Suppressor macrophage (primary cell): ENCODE results near the gene SNX21.
"Not testable (repeated sequence)": the region's sequence is repeated elsewhere in the genome, so short reads cannot be mapped to it uniquely, and the experiment has no call there.

Source experiments
- DNase-seq, 4 experiments: peaks; one replicate each; pipeline ENCODE4 v3.0.0-alpha.2; 2020 to 2022
- total RNA-seq, 17 experiments: gene quantifications; one replicate each; lab custom pipeline; 2026; ENCODE audit warnings: mixed read lengths in 6 of 17, inconsistent platforms in 3 of 17; lab: John Stamatoyannopoulos, UW

Gene SNX21
- 0.35 to 9.8 (median 4.5) reads per million in 17 experiments for total RNA-seq

DNA sequence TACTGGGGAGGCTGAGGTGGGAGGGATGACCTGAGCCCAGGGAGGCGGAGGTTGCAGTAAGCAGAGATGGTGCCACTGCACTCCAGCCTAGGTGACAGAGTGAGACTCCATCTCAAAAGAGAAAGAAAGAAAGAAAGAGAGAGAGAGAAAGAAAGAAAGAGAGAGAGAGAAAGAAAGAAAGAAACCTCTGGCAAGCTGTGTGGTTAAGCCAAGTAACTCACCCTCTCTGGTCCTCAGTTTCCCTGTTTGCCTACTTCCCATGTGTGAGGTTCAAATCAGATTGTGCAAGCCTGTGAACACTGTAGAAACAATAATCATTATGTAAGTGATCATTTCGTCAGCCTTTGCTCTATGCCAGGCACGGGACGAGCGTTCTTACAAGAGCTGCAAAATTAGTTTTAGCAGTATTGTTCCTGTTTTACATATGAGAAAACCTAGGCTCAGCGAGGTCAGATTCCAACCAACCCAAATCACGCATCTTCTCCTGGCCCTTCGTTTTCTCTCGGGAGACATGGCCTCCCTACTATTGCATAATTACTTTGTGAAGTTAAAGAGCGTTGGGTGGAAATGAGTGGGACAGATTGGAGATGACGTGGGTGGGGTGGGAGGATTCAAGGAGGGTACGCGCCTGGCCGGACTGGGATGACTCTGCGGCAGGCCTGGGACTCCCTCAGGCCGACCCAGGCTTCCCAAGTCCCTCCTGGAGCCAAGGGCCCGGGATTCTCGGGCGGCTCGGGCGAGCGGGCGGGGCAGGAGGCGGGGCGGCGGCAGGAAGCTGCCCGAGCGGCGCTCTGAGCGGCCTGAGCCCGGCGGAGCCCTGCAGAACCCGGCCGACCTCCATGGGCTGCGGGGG lies at the start of gene SNX21:
Gene SNX21 (plus strand): TSS at position 770 of the 853 bp plus-strand sequence. CDS start 121 bp downstream, outside the sequence.
- DNase-seq: peak; percentile 88 to 96 (median 92)

GRCh38 chr20:45788351-45788750 lies 45.2 kb upstream of the SNX21 start:
- no peak for DNase-seq

DNA sequence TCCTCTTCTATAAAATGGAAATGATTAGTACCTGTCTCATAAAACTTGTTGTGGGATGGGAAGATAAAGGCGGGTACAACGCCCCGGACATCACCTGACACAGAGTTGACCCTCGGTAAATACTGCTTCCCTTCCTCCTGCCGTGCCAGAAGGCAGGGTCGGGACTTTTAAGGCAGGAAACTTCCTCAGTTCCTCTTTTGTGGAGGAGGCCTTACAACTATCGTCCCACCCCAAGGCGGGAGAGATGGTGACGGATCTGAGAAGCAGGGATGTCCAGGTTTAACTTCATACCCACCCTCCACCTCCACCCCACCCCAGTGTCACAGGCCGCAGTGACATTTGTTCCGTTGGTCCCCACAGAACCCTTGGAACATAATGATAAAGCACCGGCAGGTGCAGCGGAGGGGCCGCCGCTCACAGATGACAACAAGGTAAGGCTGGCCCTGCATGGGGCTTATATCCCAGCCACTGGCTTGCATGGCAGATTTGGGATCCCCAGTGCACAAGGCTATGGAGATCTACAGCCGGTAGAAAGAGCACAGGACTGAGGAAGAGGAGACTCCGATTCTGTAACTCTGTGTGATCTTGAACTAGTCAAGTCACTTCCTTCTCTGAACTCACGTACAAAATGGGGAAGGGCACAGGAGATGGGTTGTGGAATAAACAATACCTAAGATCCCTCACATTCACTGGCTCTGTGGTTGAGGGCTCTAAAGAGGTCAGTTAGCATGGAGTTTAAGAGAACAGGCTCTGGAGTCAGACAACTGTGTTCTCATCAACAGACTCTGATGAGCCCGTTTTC lies 41.1 kb upstream of the SNX21 start:
- peak; percentile 73 to 89 (median 86) for DNase-seq

DNA sequence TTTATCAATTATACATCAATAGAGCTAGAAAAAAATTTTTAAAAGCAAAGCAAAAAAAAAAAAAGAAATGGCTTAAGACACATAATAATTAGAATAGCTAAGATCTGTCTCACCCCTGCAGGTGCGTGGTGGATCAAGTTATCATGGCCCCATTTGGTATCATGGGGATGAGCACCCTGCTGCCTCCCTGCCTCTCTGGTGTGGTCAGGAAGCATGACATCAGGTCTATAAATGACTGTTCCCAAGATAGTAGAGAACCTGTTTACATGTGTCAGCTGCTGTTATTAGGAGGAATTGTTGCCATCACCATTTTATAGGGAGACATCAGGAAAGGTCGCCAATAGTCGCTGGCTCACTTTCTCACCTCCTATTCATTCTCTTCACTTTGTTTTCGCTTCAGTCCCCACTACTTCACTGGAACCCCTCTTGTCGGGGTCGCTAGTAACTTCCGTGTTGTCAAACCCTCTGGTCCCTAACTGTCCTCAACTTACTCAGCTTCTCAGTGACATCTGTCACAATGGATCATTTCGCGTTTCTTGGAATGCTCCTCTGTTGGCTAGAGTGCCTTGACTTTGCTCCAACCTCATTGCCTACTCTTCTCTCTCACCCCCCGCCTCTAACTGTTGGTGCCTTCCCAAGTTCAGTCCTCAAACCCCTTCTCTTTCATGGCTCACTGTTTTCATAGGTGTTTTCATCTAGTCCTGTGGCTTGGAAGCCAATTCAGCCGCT lies 37.1 kb upstream of the SNX21 start:
- DNase-seq: no peak

- DNase-seq: not testable (repeated sequence)
These were observed 36.1 kb upstream of the SNX21 start for GRCh38 chr20:45797510-45797909.

DNA sequence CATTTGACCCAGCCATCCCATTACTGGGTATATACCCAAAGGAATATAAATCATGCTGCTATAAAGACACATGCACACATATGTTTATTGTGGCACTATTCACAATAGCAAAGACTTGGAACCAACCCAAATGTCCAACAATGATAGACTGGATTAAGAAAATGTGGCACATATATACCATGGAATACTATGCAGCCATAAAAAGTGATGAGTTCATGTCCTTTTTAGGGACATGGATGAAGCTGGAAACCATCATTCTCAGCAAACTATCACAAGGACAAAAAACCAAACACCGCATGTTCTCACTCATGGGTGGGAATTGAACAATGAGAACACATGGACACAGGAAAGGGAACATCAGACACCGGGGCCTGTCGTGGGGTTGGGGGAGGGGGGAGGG lies 35.6 kb upstream of the SNX21 start:
- not testable (repeated sequence) for DNase-seq

DNA sequence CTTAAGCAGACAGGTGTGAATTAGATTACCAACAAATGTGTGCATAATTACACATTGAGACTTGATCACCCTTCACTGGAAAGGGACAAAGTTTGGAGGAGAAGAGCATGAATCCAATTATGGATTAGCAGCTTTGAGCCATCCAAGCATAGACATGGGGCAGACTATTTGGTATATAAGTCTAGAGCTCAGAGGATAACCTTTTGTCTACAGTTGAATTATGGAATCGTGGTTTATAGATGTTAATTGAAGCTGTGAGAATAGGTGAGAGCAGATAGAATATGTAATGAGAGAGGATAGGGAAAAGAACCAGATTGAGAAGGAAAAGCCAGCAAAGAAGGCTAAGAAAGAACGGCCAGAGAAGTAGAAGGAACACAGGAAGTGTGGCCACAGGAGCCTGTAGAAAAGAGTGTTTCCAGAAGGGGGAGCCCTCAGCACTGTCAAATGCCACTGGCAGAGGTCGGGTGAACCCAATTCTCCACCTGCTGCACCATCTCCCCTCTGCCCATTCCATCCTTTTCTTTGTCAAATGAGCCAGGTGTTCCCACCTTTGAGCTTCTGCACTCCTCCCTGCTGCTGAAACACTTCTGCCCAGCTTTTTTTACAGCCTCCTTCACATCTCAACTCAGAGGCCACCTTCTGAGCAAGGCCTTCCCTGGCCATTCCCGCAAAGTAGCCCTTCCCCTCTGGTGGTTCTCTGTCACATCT lies 34.5 kb upstream of the SNX21 start:
- peak; percentile 70 to 77 (median 73) for DNase-seq

DNA sequence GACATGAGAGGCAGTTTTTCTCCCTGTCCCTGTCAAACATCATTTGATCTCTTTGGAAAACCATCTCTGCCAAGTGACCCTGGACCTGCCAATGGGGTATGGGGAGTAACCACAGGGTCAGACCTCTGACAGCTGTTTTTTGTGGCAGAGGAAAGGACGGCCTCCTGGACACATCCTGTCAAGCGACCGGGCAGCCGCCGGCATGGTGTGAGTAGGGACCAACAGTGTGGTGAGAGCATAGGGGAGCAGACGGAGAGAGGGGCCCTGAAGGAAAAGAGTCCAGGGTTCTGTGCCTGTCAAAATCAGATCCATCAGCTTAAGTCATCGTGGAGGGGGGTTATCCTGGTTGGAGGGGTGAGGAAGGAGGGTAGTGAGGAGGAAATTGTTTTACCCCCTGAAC lies 31.7 kb upstream of the SNX21 start:
- DNase-seq: no peak

- no peak for DNase-seq
These were observed 23.2 kb upstream of the SNX21 start for GRCh38 chr20:45810191-45810970.

DNA sequence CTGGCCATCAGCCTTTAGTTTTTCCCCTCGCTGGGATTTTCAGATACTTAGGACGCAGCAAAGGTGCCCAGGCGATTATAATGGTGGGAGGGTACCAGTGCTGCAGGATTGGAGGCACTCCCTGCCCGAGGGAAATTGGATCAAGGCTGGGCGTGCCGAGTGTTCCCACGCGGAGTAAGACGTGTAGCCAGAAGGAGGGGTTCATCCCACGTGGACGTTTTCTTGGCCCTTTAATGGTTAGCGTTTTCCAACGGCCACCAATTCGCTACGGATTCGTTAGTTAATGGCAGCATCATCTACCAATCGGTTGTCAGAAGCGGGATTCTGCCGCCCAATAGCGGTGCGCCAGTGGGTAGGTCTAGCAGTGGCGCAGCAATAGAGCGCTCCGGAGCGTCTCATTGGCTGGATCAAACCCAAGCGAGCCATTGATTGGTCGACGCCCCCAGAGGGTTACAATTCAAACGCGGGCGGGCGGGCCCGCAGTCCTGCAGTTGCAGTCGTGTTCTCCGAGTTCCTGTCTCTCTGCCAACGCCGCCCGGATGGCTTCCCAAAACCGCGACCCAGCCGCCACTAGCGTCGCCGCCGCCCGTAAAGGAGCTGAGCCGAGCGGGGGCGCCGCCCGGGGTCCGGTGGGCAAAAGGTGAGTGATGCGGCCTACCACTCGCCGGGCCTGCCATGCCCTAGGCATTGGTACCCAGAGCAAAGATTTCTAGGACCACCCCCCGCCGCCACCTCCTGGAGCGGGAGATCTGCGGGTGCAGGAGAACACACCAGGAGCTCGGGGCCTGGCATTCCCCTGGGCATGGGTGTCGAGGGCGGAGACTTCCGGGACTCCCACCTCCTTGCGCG lies 21.2 kb upstream of the SNX21 start, which contains the start of gene UBE2C:
Gene UBE2C (plus strand): TSS at position 488 of the 849 bp plus-strand sequence. CDS start 52 bp downstream, at position 540.
- peak; percentile 96 to 98 (median 97) for DNase-seq

GRCh38 chr20:45813006-45813340 lies 20.6 kb upstream of the SNX21 start:
- peak in 1 of 4 experiments; percentile 16 for DNase-seq

DNA sequence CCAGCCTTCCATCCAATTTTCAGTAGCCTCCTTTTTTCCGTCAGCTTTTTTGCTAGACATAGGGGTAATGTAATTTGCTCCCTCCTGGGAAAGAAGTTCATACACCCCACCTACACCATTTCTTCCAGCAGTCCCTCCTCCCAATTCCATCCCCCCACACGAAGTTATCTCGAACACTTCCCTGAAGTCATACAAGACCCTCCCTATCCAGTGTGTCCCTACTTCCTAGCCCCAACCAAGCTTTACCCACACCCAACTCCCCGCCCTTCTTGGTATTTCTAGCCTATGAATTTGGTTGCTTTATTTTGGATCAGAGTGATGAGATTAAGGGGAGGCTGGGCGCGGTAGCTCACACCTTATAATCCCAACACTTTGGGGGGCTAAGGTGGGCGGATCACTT lies 20.1 kb upstream of the SNX21 start:
- no peak for DNase-seq

DNA sequence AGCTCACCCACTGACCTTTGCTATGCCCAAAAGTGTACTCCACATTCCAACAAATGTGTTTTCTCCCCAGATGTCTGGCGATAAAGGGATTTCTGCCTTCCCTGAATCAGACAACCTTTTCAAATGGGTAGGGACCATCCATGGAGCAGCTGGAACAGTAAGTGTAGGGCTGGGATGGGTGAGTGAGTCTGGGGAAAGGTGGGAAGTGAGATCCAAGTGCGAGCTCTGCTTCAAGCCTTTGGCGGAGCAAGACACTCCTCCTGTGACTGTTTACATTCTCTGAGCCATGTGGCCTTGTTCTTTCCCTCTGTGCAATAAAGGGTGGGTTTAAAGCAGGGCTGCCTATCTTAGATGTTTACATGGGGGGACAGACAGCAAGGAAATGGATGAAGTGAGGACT lies 19.3 kb upstream of the SNX21 start:
- DNase-seq: no peak

DNA sequence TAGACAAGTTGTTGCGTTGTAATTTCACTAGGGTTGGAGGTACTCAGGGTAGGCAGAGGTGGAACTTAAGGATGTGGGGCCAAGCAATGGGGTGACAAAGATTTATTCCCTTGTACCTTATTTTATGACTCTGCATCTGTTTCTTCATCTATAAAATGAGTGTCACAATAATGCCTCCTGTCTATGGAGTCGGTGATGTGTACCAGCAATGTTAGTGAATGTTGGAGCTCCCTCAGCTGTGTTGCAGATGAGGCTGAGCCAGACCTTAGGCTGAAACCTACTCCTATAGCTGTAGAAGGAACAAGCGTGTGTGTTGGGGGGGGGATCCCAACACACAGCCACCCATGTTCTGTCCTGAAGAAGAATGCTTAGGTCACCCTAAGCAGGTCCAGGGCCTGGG lies 16.6 kb upstream of the SNX21 start:
- DNase-seq: no peak

GRCh38 chr20:45817376-45818194 lies 16.0 kb upstream of the SNX21 start:
- DNase-seq: no peak

GRCh38 chr20:45818239-45818638 lies 15.4 kb upstream of the SNX21 start:
- DNase-seq: no peak

- DNase-seq: no peak
These were observed 14.1 kb upstream of the SNX21 start for GRCh38 chr20:45819466-45819865.

DNA sequence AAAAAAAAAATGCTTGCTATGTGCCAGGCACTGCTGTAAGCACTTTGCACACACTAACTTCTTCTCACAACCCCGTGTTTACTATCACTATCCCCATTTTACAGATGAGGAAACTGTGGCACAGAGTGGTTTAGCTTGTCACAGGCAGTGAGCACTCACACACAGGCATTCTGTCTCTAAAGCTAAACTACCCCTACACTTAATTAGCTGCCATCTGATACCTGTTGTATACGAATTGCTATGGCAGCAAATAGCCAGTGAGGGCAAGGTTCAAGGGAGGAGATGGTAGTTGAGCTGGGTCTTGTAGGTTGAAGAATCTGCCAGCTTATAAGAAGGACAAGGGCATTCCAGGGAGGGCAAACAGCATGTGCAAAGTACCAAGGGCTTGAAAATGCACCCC lies 11.7 kb upstream of the SNX21 start:
- DNase-seq: no peak

DNA sequence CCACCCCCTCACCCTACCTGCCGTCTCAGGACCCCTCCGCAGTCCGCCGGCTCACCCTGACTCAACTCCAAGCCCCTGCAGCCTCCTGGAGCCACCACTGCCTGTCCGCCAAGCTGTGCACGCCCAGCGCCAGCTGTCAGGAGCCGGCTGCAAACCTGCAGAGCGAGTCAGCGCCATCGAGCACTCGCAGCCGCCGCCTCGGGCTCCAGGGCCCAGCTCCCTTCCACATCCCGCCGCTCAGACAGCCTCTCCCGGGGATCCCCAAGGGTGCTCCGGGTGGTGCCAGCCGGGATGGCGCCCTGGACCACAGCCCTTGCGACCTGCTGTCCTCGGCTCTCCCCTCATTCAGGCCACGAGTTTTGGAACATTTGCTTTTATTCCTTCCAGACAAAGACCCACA lies 10.7 kb upstream of the SNX21 start:
- DNase-seq: peak in 1 of 4 experiments; percentile 34
